Chondrocyte (in vitro differentiated cells): ENCODE measurements around the gene WNT9A. TPM values are rescaled to one million over a fixed set of nuclear protein-coding genes. Genes with fewer than 3 reads are reported as not detected.

ENCODE experiments used
- DNase-seq: peaks from one replicate; pipeline ENCODE4 v3.0.0; 2021; ENCODE audit warnings: mixed read lengths, low spot score
- H3K27ac Mint-ChIP-seq: one replicate; pipeline ENCODE4 v1.8.0; 2021; ENCODE audit warnings: mild to moderate bottlenecking, moderate library complexity, mixed read lengths; ENCODE audit not compliant: unreplicated experiment
- H3K27me3 Mint-ChIP-seq: 2 replicates; pipeline ENCODE4 v1.8.0; 2021; ENCODE audit warnings: low read depth, mixed read lengths
- H3K36me3 Mint-ChIP-seq: 2 replicates; pipeline ENCODE4 v1.8.0; 2021; ENCODE audit warnings: low read depth, mixed read lengths
- H3K4me1 Mint-ChIP-seq: 2 replicates; pipeline ENCODE4 v1.8.0; 2021; ENCODE audit warnings: low read depth, mild to moderate bottlenecking, mixed read lengths
- H3K4me3 Mint-ChIP-seq: one replicate; pipeline ENCODE4 v1.8.0; 2021; ENCODE audit warnings: mild to moderate bottlenecking, moderate library complexity, mixed read lengths; ENCODE audit not compliant: unreplicated experiment
- H3K9me3 Mint-ChIP-seq: 2 replicates; pipeline ENCODE4 v1.8.0; 2021; ENCODE audit warnings: low read depth, mixed read lengths
- CTCF ChIP-seq: fragments of 200-600 bp; sonication (generic); IDR thresholded peaks from 2 replicates; pipeline ENCODE4 v1.5.0; 2021; ENCODE audit warnings: antibody characterized with exemption, mild to moderate bottlenecking, moderate library complexity
- total RNA-seq: library from RNA; stranded (reverse); gene quantifications from 3 replicates; pipeline ENCODE4 v1.2.1, GENCODE V29; 2021

The WNT9A gene
- total RNA-seq, 1 donor from 2014 or later, result 2.5 TPM

GRCh38 chr1:227917081-227917950 lies 30.4 kb downstream of the WNT9A start:
- Mint-ChIP-seq H3K9me3 (no peaks in the 10 kb centered on the region), H3K4me3 (no peak overlapping the region), H3K27ac (no peak overlapping the region), H3K36me3 (no peaks in the 10 kb centered on the region), H3K27me3 (no peaks in the 10 kb centered on the region), H3K4me1 (peaks cover 6% of the 10 kb centered on the region)
- DNase-seq, result peak; percentile 83
- TF ChIP-seq CTCF, result no peak

- peak; percentile 12 for DNase-seq
- Mint-ChIP-seq H3K36me3 (no peaks in the 10 kb centered on the region), H3K27me3 (no peaks in the 10 kb centered on the region), H3K9me3 (no peaks in the 10 kb centered on the region), H3K4me1 (peaks cover 6% of the 10 kb centered on the region), H3K27ac (no peak overlapping the region), H3K4me3 (no peak overlapping the region)
- TF ChIP-seq CTCF, result no peak
Measured at GRCh38 chr1:227916655-227917054, 31.1 kb downstream of the WNT9A start.

- no peaks in the 10 kb centered on the region for H3K9me3 Mint-ChIP-seq
- no peak overlapping the region for H3K4me3 Mint-ChIP-seq
- TF ChIP-seq CTCF, result no peak
- H3K27ac Mint-ChIP-seq, result no peak overlapping the region
- DNase-seq, result peak; percentile 80
- no peaks in the 10 kb centered on the region for H3K36me3 Mint-ChIP-seq
- no peaks in the 10 kb centered on the region for H3K27me3 Mint-ChIP-seq
- peaks cover 6% of the 10 kb centered on the region for H3K4me1 Mint-ChIP-seq
Measured at GRCh38 chr1:227915564-227916553, 31.9 kb downstream of the WNT9A start.

GRCh38 chr1:227914801-227915563 lies 32.8 kb downstream of the WNT9A start:
- Mint-ChIP-seq H3K4me1 (peaks cover 15% of the 10 kb centered on the region), H3K36me3 (no peaks in the 10 kb centered on the region), H3K27ac (no peak overlapping the region), H3K27me3 (no peaks in the 10 kb centered on the region), H3K4me3 (no peak overlapping the region), H3K9me3 (no peaks in the 10 kb centered on the region)
- no peak for TF ChIP-seq CTCF
- DNase-seq, result peak; percentile 74
